GM10248 (cell line): ENCODE measurements around the gene PRDX5.
A peak's percentile ranks its signal among the peaks of the same experiment; 100 is the strongest.

Experiments
- CTCF ChIA-PET: fragments of 300-600 bp; sonication (Branson Sonifier 250); formaldehyde crosslinking; extraction: SDS; loops from one replicate; lab custom pipeline; 2021; ENCODE audit warnings: antibody characterized with exemption; lab: Yijun Ruan, JAX
- POLR2A ChIA-PET: fragments of 350-650 bp; sonication (Branson Sonifier 250); formaldehyde crosslinking; extraction: SDS; loops from one replicate; lab custom pipeline; 2020; ENCODE audit warnings: antibody characterized with exemption; lab: Yijun Ruan, JAX
- DNase-seq: peaks from one replicate; pipeline ENCODE4 v3.0.0; 2012; ENCODE audit errors: extremely low spot score
- TF ChIP-seq, protein P1 (sequence below): IDR thresholded peaks from 2 replicates; pipeline ENCODE4 v1.5.1; 2012; ENCODE audit warnings: mild to moderate bottlenecking, low read depth; ENCODE audit errors: extremely low read depth, missing control alignments, control extremely low read depth

The PRDX5 gene

DNA sequence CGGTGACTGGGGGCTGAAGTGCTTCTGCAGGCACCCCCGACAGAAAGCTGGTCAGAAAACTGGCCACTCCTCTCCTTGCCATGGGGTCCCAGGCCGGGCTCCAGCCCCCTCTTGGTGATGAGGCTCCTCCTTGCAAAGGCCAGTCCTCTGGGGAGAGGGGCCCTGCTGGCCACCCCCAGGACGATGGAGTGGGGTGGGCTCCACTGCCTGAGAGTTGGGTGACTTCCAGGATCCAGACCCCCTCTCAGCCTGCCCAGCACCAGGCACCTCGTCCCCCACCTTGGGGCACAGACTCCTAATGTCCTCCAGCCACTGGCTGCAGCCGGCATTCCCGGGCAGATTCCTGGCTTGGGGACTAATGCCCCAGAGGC, 40.6 kb downstream of the PRDX5 start:
- TF ChIP-seq, protein P1, sequence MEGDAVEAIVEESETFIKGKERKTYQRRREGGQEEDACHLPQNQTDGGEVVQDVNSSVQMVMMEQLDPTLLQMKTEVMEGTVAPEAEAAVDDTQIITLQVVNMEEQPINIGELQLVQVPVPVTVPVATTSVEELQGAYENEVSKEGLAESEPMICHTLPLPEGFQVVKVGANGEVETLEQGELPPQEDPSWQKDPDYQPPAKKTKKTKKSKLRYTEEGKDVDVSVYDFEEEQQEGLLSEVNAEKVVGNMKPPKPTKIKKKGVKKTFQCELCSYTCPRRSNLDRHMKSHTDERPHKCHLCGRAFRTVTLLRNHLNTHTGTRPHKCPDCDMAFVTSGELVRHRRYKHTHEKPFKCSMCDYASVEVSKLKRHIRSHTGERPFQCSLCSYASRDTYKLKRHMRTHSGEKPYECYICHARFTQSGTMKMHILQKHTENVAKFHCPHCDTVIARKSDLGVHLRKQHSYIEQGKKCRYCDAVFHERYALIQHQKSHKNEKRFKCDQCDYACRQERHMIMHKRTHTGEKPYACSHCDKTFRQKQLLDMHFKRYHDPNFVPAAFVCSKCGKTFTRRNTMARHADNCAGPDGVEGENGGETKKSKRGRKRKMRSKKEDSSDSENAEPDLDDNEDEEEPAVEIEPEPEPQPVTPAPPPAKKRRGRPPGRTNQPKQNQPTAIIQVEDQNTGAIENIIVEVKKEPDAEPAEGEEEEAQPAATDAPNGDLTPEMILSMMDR: no peak
- no peak for DNase-seq
- POLR2A ChIA-PET: interaction anchor here (0.5 kb wide), 1 partner anchor 251 kb away, joined by 4 read pairs; no protein-coding TSS in a partner anchor
- CTCF ChIA-PET: interaction anchor here (1.0 to 8.5 kb wide), 4 partner anchors 15 to 91 kb away, joined by 3 to 81 read pairs (median 9); partner anchors contain the start of genes CCDC88B, PRDX5 and TRMT112

DNA sequence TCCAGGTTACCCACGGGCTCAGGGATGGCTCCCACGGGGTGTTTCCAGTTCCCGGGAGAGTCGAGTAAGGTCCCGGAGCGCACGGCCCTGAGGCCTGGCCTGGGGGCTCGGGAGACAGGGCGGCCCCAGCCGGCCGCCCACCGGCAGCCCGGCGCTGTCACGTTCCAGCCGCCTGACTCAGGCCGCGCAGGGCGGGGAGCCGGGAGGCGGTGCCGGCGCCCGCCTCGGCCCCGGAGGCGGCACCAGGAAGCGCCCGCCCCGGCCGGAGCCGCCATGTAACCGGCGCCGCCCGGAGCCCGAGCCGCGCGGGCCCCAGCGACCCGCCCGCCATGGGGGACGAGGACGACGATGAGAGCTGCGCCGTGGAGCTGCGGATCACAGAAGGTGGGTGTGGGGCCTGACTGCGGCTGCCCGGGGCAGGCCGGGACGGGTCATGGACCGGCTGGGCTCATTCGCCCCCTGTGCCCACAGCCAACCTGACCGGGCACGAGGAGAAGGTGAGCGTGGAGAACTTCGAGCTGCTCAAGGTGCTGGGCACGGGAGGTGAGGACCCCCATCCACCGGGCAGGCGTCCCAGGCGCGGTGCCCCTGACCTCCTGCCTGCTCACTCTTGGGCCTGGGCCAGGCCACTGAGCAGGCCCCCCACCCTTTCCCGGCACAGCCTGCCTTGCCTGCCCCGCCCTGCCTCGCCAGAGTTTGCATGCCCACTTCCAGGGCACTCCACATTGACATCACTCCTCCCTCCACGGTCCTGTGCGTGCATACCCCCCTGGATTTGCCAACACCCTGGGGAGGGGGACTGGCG, 41.2 kb downstream of the PRDX5 start, which contains the start of gene RPS6KA4:
TSS of gene RPS6KA4 (plus strand) at position 256 of the 805 bp plus-strand sequence. CDS start at position 330, 74 bp downstream.
- TF ChIP-seq, protein P1: no peak
- POLR2A ChIA-PET: no interaction called here
- peak; percentile 93 for DNase-seq
- CTCF ChIA-PET: interaction anchor here (1.0 to 8.5 kb wide), 6 partner anchors 16 to 293 kb away, joined by 3 to 81 read pairs (median 8); partner anchors contain the start of genes CCDC88B, PRDX5 and TRMT112

DNA sequence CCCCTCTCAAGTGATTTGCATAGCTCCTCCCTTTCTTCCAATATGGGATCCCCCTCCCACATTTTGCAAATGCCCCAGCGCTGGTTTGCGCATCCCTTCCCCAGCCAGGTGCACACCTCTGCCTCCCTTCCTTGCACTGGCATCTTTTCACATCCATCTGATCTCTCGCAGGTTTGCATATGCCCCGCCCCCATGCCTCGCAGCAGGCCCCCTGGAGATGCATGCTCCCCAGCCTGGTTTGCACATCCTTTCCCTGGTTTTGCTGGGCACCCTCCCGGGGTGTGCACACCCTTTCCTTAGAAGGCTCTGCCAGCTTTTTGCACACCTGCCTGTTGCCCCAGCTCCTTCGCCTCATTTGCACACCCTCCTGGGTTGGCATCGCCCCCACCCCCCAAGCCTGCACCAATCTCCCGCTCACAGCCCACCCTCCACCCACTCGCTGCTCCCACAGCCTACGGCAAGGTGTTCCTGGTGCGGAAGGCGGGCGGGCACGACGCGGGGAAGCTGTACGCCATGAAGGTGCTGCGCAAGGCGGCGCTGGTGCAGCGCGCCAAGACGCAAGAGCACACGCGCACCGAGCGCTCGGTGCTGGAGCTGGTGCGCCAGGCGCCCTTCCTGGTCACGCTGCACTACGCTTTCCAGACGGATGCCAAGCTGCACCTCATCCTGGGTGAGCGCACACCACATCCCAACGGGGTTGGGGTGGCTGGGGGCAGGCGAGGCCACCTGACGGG, 42.0 kb downstream of the PRDX5 start:
- ChIA-PET POLR2A (no interaction called here), CTCF (interaction anchor here (0.8 to 2.7 kb wide), 5 partner anchors 13 to 293 kb away, joined by 3 to 9 read pairs (median 7); partner anchors contain the start of genes PRDX5 and TRMT112)
- TF ChIP-seq, protein P1: peak; percentile 39
- DNase-seq: no peak

DNA sequence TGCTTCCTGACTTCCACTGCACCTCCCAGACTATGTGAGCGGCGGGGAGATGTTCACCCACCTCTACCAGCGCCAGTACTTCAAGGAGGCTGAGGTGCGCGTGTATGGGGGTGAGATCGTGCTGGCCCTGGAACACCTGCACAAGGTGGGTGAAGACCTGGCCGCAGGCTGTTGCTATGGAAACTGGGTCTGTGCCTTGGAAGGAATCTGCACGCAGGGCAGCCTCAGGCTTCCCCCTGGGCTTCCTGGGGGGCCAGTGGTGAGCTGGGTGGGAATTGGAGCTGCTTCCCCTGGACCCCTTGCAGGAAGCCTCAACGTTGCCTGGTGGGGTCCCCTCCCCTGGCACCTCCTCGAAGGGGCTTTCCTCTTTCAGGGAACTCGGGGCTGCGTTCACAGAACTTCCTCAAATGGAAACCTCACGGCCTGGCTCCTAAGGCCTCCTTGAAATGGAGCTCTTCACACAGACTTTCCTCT, 42.6 kb downstream of the PRDX5 start:
- POLR2A ChIA-PET: no interaction called here
- TF ChIP-seq, protein P1: no peak

DNA sequence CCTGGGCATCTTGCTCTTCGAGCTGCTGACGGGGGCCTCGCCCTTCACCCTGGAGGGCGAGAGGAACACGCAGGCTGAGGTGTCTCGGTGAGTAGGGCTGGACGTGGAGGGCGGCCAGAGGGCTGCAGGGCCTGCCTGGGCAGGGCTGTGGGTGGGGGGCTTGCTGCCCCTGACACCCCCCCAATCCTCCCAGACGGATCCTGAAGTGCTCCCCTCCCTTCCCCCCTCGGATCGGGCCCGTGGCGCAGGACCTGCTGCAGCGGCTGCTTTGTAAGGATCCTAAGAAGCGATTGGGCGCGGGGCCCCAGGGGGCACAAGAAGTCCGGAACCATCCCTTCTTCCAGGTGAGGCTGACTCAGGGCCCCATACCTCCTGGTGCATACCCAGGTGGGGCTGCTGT, 43.7 kb downstream of the PRDX5 start:
- TF ChIP-seq, protein P1: no peak
- DNase-seq: no peak
- CTCF ChIA-PET: interaction anchor here (1.7 to 2.6 kb wide), 2 partner anchors 13 to 57 kb away, joined by 4 to 8 read pairs; no protein-coding TSS in a partner anchor
- POLR2A ChIA-PET: interaction anchor here (1.2 kb wide), 1 partner anchor 9 kb away, joined by 9 read pairs; no protein-coding TSS in a partner anchor

More for the DNA sequence above, 42.6 kb downstream of the PRDX5 start:
- DNase-seq: no peak
- CTCF ChIA-PET: interaction anchor here (0.7 to 2.7 kb wide), 9 partner anchors 9 to 292 kb away, joined by 3 to 9 read pairs (median 3); partner anchors contain the start of genes PRDX5 and TRMT112
